ENCODE data around the gene SAYSD1. TPM values are rescaled to one million over a fixed set of nuclear protein-coding genes. Genes with fewer than 3 reads are reported as not detected.

The SAYSD1 gene
- 5.6 to 6.9 TPM (median 6.1 TPM) in 5 replicates for total RNA-seq (2022; extraction: Qiagen RNA extraction; ENCODE audit: low read depth)

GRCh38 chr6:39114704-39115599 lies at the start of gene SAYSD1:
SAYSD1 (minus strand) TSS chr6:39115186; CDS start chr6:39115089, 97 bp downstream.

Other genes starting within 250 kb of the SAYSD1 start
- not detected in 5 replicates for gene GLP1R, start 66.4 kb downstream of the SAYSD1 start, total RNA-seq (2022; extraction: Qiagen RNA extraction; ENCODE audit: low read depth)
- 1.0 to 1.7 TPM (median 1.4 TPM) in 5 replicates for gene KCNK5, start 114.3 kb upstream of the SAYSD1 start, total RNA-seq (2022; extraction: Qiagen RNA extraction; ENCODE audit: low read depth)
- not detected in 5 replicates for gene KCNK17, start 199.2 kb upstream of the SAYSD1 start, total RNA-seq (2022; extraction: Qiagen RNA extraction; ENCODE audit: low read depth)
- not detected in 5 replicates for gene KCNK16, start 207.5 kb upstream of the SAYSD1 start, total RNA-seq (2022; extraction: Qiagen RNA extraction; ENCODE audit: low read depth)